ENCODE measurements around the gene WRAP53. TPM values are rescaled to one million over a fixed set of nuclear protein-coding genes. Genes with fewer than 3 reads are reported as not detected.
A peak's percentile ranks its signal among the peaks of the same experiment; 100 is the strongest.

The WRAP53 gene
- total and polyA plus RNA-seq, 7 donors = 4.5 to 14.4 (median 6.5) TPM

DNA sequence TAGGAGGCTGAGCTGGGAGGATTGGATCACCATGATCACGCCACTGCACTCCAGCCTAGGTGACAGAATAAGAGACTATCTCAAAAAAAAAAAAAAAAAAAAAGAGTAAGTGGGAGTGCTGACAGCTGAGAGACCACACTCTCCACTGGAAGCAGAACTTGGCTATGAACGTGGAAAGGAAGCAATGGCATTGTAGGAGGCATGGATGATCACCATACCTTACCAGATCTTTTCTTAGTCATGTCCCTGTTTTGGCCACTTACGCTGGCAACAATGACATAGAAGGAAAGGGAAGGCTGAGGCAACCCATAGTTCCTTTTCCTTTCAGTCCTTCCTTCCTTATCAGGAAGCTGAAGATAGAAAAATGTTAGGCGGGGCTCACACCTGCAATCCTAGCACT lies 41.3 kb upstream of the WRAP53 start:
- Histone ChIP-seq H3K27ac (no peak overlapping the region), H3K36me3 (ENCODE audit: insufficient read depth in 1 of 2, low read depth in 1 of 2) (no peaks in the 10 kb centered on the region), H3K4me3 (no peak overlapping the region), H3K27me3 (ENCODE audit: insufficient read depth in 3 of 3, low read length in 2 of 3) (peaks cover 0 to 53% (median 5%) of the 10 kb centered on the region in 3 donors), H3K4me1 (peaks cover 14% of the 10 kb centered on the region), H3K9me3 (no peaks in the 10 kb centered on the region)
- TF ChIP-seq, protein P1, sequence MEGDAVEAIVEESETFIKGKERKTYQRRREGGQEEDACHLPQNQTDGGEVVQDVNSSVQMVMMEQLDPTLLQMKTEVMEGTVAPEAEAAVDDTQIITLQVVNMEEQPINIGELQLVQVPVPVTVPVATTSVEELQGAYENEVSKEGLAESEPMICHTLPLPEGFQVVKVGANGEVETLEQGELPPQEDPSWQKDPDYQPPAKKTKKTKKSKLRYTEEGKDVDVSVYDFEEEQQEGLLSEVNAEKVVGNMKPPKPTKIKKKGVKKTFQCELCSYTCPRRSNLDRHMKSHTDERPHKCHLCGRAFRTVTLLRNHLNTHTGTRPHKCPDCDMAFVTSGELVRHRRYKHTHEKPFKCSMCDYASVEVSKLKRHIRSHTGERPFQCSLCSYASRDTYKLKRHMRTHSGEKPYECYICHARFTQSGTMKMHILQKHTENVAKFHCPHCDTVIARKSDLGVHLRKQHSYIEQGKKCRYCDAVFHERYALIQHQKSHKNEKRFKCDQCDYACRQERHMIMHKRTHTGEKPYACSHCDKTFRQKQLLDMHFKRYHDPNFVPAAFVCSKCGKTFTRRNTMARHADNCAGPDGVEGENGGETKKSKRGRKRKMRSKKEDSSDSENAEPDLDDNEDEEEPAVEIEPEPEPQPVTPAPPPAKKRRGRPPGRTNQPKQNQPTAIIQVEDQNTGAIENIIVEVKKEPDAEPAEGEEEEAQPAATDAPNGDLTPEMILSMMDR (IDR thresholded peaks at IDR 0.05) = no peak
- intact Hi-C loops (cut with DNase I) = no loop called here
- ATAC-seq (no peak), DNase-seq (no peak)
- 67 to 76% (median 70%) methylated on average over 4 of the region's 4 CpGs for WGBS, 3 donors

- TF ChIP-seq, protein P1 (IDR thresholded peaks at IDR 0.05) = no peak
- intact Hi-C loops (cut with DNase I) = no loop called here
- no peak within 1 kb of the TSS for H3K27ac ChIP-seq
Observed at GRCh38 chr17:7650509-7651096, 37.7 kb upstream of the WRAP53 start, which contains the start of gene ATP1B2. ATP1B2 (plus strand) TSS chr17:7650926; CDS start chr17:7651519, 593 bp downstream.

GRCh38 chr17:7651097-7651664 lies 37.1 kb upstream of the WRAP53 start:
- DNase-seq (no peak), ATAC-seq (no peak)
- Histone ChIP-seq H3K27ac (no peak overlapping the region), H3K4me1 (peaks cover 14% of the 10 kb centered on the region), H3K9me3 (no peaks in the 10 kb centered on the region), H3K4me3 (peak overlapping the region; percentile 67), H3K36me3 (ENCODE audit: insufficient read depth in 1 of 2, low read depth in 1 of 2) (no peaks in the 10 kb centered on the region), H3K27me3 (ENCODE audit: insufficient read depth in 3 of 3, low read length in 2 of 3) (peaks cover 0 to 64% (median 10%) of the 10 kb centered on the region in 3 donors)
- intact Hi-C loops (cut with DNase I) = no loop called here
- TF ChIP-seq, protein P1 (IDR thresholded peaks at IDR 0.05) = no peak
- WGBS, 3 donors = 0 to 2% (median 1%) methylated on average over 33 to 45 of the region's 45 CpGs

More at GRCh38 chr17:7650509-7651096, 37.7 kb upstream of the WRAP53 start, which contains the start of gene ATP1B2:
- H3K9me3 ChIP-seq = no peaks in the 10 kb centered on the region
- no peaks in the 10 kb centered on the region for H3K36me3 ChIP-seq (ENCODE audit: insufficient read depth in 1 of 2, low read depth in 1 of 2)
- peaks cover 14% of the 10 kb centered on the region for H3K4me1 ChIP-seq
- 1 to 3% (median 1%) methylated on average over 29 to 34 of the region's 34 CpGs for WGBS, 3 donors
- H3K4me3 ChIP-seq = peak within 1 kb of the TSS; percentile 67
- H3K27me3 ChIP-seq (ENCODE audit: insufficient read depth in 3 of 3, low read length in 2 of 3) = peaks cover 0 to 64% (median 10%) of the 10 kb centered on the region in 3 donors
- peak; percentile 66 to 76 for DNase-seq
- ATAC-seq = peak; percentile 57 to 85 (median 76)

GRCh38 chr17:7651665-7652387 lies 36.5 kb upstream of the WRAP53 start:
- intact Hi-C loops (cut with DNase I) = no loop called here
- TF ChIP-seq, protein P1 (IDR thresholded peaks at IDR 0.05) = no peak
- H3K9me3 ChIP-seq = no peaks in the 10 kb centered on the region
- peaks cover 14% of the 10 kb centered on the region for H3K4me1 ChIP-seq
- H3K27me3 ChIP-seq (ENCODE audit: insufficient read depth in 3 of 3, low read length in 2 of 3) = peaks cover 0 to 58% (median 10%) of the 10 kb centered on the region in 3 donors
- DNase-seq = no peak
- WGBS, 3 donors = 6 to 17% (median 11%) methylated on average over 16 to 53 of the region's 54 CpGs
- H3K36me3 ChIP-seq (ENCODE audit: insufficient read depth in 1 of 2, low read depth in 1 of 2) = no peaks in the 10 kb centered on the region
- H3K4me3 ChIP-seq = peak overlapping the region; percentile 67
- no peak for ATAC-seq
- H3K27ac ChIP-seq = no peak overlapping the region

All from psoas muscle (tissue), 8 donors.